LNCAP (cell line): ENCODE data around the gene SMOC2.

Source experiments
- CTCF ChIP-seq: fragments of 450-650 bp; IDR thresholded peaks from 2 replicates; pipeline ENCODE4 v1.5.1; 2017; ENCODE audit warnings: mild to moderate bottlenecking

Gene SMOC2

GRCh38 chr6:168603234-168603633, 162.2 kb downstream of the SMOC2 start:
- no peak for TF ChIP-seq CTCF

GRCh38 chr6:168605964-168606363, 165.0 kb downstream of the SMOC2 start:
- TF ChIP-seq CTCF: no peak

- TF ChIP-seq CTCF: no peak
These were observed 165.7 kb downstream of the SMOC2 start for GRCh38 chr6:168606722-168607121.

- TF ChIP-seq CTCF: no peak
These were observed 166.5 kb downstream of the SMOC2 start for GRCh38 chr6:168607272-168608112.

GRCh38 chr6:168608113-168608400, 167.1 kb downstream of the SMOC2 start:
- TF ChIP-seq CTCF: no peak

- no peak for TF ChIP-seq CTCF
These were observed 168.2 kb downstream of the SMOC2 start for GRCh38 chr6:168609026-168609685.

- TF ChIP-seq CTCF: no peak
These were observed 169.0 kb downstream of the SMOC2 start for GRCh38 chr6:168609914-168610490.
